ENCODE results near the gene DDI1.

DDI1 gene

DNA sequence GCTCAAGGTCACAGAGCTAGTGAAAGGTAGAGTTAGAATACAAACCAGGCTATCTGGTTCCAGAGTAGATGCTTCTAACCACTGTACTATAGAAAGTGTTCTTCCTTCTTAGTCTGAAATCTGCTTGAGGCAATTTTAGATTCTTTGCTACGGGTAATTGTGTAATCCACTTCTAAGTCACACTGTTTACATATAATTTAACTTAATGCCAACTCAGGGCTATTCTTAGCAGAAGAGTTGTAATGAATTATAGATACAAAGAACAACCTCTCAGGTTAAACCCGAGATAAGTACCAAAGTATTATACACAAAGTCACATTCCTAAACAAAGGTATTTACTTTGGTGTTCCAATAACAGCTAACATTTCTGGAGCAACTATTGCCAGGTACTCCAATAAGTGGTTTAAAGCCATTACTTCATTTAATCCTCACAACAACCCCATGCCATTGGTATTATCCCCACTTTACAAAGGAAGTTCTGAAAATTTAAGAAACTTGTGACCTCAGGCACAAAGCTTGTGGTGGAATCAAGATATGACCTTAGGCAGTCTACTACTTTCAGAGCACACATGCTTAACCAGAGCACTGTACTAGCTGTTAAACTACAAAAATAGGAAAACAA, 31.1 kb upstream of the DDI1 start:
- no peak overlapping the region for H3K27ac ChIP-seq (ENCODE audit: low read length)
- H3K9me3 ChIP-seq (ENCODE audit: insufficient read depth, low read depth, low read length): no peaks in the 10 kb centered on the region
- no peak overlapping the region for H3K9ac ChIP-seq (ENCODE audit: low read depth, low read length)
- H3K36me3 ChIP-seq (ENCODE audit: insufficient read depth, low read depth, low read length): no peaks in the 10 kb centered on the region
- H3K27me3 ChIP-seq (ENCODE audit: insufficient read depth, low read length): no peaks in the 10 kb centered on the region
- no peaks in the 10 kb centered on the region for H3K4me1 ChIP-seq (ENCODE audit: insufficient read depth, low read length)
- H3K4me3 ChIP-seq (ENCODE audit: low read length): no peak overlapping the region

- H3K9me3 ChIP-seq (ENCODE audit: insufficient read depth, low read depth, low read length): no peaks in the 10 kb centered on the region
- no peak overlapping the region for H3K4me3 ChIP-seq (ENCODE audit: low read length)
- no peak overlapping the region for H3K27ac ChIP-seq (ENCODE audit: low read length)
- H3K36me3 ChIP-seq (ENCODE audit: insufficient read depth, low read depth, low read length): no peaks in the 10 kb centered on the region
- H3K9ac ChIP-seq (ENCODE audit: low read depth, low read length): no peak overlapping the region
- no peaks in the 10 kb centered on the region for H3K27me3 ChIP-seq (ENCODE audit: insufficient read depth, low read length)
- H3K4me1 ChIP-seq (ENCODE audit: insufficient read depth, low read length): no peaks in the 10 kb centered on the region
These were observed 26.7 kb upstream of the DDI1 start for GRCh38 chr11:104009744-104010143.

DNA sequence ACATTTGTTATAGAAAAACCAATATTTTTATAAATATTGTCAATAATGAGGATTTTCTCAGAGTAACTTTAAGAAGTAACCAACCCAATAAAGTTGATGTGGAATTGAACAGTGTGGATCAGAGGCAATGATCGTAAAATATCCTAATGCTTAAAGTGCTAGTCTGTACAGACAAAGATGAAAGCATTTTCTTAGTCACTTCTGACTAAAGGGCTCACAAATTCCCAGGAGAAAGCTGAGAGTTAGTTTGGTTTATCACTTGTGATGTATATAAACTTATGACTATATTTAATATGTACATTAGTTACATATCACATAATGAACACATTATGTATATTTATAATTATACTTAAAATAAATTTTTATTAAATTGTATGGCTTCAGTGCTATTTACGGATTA, 25.4 kb upstream of the DDI1 start:
- Histone ChIP-seq H3K36me3 (ENCODE audit: insufficient read depth, low read depth, low read length) (no peaks in the 10 kb centered on the region), H3K9ac (ENCODE audit: low read depth, low read length) (no peak overlapping the region), H3K4me1 (ENCODE audit: insufficient read depth, low read length) (no peaks in the 10 kb centered on the region), H3K27ac (ENCODE audit: low read length) (no peak overlapping the region), H3K4me3 (ENCODE audit: low read length) (no peak overlapping the region), H3K9me3 (ENCODE audit: insufficient read depth, low read depth, low read length) (no peaks in the 10 kb centered on the region), H3K27me3 (ENCODE audit: insufficient read depth, low read length) (no peaks in the 10 kb centered on the region)

DNA sequence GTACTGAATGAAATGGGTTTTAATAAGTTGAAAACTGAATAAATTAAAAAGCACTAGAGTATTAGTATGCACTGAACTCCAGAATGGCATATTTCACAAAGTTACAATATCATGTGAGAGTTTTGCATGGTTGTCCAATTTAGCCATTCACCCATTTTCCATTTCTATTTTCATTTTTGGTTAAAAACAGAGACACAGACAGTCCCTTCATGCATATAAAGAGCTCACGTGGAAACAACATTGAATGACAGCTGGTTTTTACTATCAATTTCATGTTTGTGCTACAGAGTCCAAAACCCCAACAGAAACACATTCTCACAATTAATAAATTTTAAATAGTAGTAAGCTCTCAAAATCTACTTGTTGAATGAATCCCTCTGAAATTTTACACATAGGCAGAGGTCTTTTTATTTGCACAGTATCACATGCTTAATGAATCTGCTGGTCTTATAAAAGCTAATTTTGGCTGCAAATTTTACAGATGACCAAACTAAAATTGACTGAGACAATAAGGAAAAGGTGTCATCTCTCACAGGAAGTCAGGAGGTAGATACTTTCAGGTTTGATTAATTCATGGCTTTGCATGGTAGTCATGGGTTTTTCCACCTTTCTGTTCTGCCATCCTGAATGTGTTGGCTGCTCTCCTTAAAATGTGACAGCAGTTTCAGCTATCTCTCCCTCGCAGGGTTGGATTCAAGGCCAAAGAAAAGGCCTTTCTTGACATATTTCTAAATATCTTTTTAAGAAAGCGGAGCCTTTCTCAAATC, 20.6 kb upstream of the DDI1 start:
- H3K36me3 ChIP-seq (ENCODE audit: insufficient read depth, low read depth, low read length): no peaks in the 10 kb centered on the region
- no peak overlapping the region for H3K27ac ChIP-seq (ENCODE audit: low read length)
- no peaks in the 10 kb centered on the region for H3K4me1 ChIP-seq (ENCODE audit: insufficient read depth, low read length)
- no peak overlapping the region for H3K4me3 ChIP-seq (ENCODE audit: low read length)
- no peaks in the 10 kb centered on the region for H3K9me3 ChIP-seq (ENCODE audit: insufficient read depth, low read depth, low read length)
- H3K27me3 ChIP-seq (ENCODE audit: insufficient read depth, low read length): no peaks in the 10 kb centered on the region
- no peak overlapping the region for H3K9ac ChIP-seq (ENCODE audit: low read depth, low read length)

- Histone ChIP-seq H3K9me3 (ENCODE audit: insufficient read depth, low read depth, low read length) (no peaks in the 10 kb centered on the region), H3K4me1 (ENCODE audit: insufficient read depth, low read length) (no peaks in the 10 kb centered on the region), H3K4me3 (ENCODE audit: low read length) (no peak overlapping the region), H3K36me3 (ENCODE audit: insufficient read depth, low read depth, low read length) (no peaks in the 10 kb centered on the region), H3K27ac (ENCODE audit: low read length) (no peak overlapping the region), H3K9ac (ENCODE audit: low read depth, low read length) (no peak overlapping the region), H3K27me3 (ENCODE audit: insufficient read depth, low read length) (no peaks in the 10 kb centered on the region)
These were observed 11.9 kb upstream of the DDI1 start for GRCh38 chr11:104024572-104024971.

DNA sequence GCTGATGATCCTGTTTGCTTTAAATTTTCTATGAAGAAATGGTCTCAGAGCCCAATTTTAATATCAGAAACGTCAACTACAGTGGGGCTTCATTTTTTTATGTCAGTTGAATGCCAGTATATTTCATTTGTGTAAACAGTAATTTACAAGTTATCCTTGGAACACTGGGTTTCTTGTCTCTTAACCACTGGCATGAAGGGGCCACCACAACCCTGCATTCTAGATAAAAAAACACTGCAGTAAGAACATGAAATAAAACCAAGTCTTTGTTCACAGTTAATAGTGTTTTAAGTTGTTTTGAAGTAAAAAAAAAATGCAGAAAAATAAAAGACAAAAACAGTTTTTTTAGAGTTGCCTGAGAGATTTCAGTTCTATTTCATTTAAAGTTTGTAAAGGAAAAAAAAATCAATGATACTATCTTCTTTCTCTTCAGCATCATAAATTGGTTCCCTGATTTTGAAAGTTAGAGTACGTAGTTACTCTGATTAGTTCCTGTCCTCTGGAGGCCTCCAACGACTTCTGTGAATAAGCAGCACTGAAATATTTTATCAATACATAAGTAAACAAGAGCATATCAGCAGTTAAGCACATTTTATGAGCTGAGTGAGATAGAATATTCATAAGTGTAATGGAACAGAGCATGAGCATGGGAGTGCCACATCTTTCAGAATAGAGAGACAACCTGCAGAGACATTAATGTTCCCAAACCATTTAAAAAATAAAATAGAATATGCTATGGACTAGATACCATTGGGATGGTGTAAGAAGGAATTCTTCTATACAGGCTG, 7.8 kb upstream of the DDI1 start:
- H3K4me3 ChIP-seq (ENCODE audit: low read length): no peak overlapping the region
- no peaks in the 10 kb centered on the region for H3K27me3 ChIP-seq (ENCODE audit: insufficient read depth, low read length)
- H3K36me3 ChIP-seq (ENCODE audit: insufficient read depth, low read depth, low read length): no peaks in the 10 kb centered on the region
- H3K9ac ChIP-seq (ENCODE audit: low read depth, low read length): no peak overlapping the region
- H3K4me1 ChIP-seq (ENCODE audit: insufficient read depth, low read length): no peaks in the 10 kb centered on the region
- no peak overlapping the region for H3K27ac ChIP-seq (ENCODE audit: low read length)
- no peaks in the 10 kb centered on the region for H3K9me3 ChIP-seq (ENCODE audit: insufficient read depth, low read depth, low read length)

DNA sequence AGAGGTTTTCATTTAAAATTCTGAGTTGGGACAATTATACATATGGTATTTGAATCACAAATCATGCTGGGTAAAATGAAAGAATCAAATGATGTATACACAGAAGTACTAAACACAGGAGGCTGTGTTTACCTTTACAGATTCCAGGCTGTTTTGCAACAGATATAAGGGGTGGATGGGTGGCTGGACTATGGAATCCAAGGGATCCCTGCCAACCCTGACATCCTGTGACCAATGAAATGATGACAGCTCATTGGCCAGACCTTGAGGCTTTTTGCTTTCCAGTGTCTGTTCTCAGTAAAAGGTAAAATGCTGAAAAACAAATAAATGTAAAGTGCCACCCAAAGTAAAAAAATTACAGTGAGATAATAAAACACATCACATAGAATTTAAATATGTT, 3.3 kb upstream of the DDI1 start:
- Histone ChIP-seq H3K36me3 (ENCODE audit: insufficient read depth, low read depth, low read length) (no peaks in the 10 kb centered on the region), H3K4me3 (ENCODE audit: low read length) (no peak overlapping the region), H3K9ac (ENCODE audit: low read depth, low read length) (no peak overlapping the region), H3K27ac (ENCODE audit: low read length) (no peak overlapping the region), H3K4me1 (ENCODE audit: insufficient read depth, low read length) (no peaks in the 10 kb centered on the region), H3K9me3 (ENCODE audit: insufficient read depth, low read depth, low read length) (no peaks in the 10 kb centered on the region), H3K27me3 (ENCODE audit: insufficient read depth, low read length) (no peaks in the 10 kb centered on the region)

GRCh38 chr11:104033561-104033960, 2.9 kb upstream of the DDI1 start:
- Histone ChIP-seq H3K27ac (ENCODE audit: low read length) (no peak overlapping the region), H3K9me3 (ENCODE audit: insufficient read depth, low read depth, low read length) (no peaks in the 10 kb centered on the region), H3K4me3 (ENCODE audit: low read length) (no peak overlapping the region), H3K9ac (ENCODE audit: low read depth, low read length) (no peak overlapping the region), H3K27me3 (ENCODE audit: insufficient read depth, low read length) (no peaks in the 10 kb centered on the region), H3K4me1 (ENCODE audit: insufficient read depth, low read length) (no peaks in the 10 kb centered on the region), H3K36me3 (ENCODE audit: insufficient read depth, low read depth, low read length) (no peaks in the 10 kb centered on the region)

GRCh38 chr11:104036995-104037394, 555 bp downstream of the DDI1 start:
- Histone ChIP-seq H3K9ac (ENCODE audit: low read depth, low read length) (no peak overlapping the region), H3K4me3 (ENCODE audit: low read length) (no peak overlapping the region), H3K9me3 (ENCODE audit: insufficient read depth, low read depth, low read length) (no peaks in the 10 kb centered on the region), H3K27me3 (ENCODE audit: insufficient read depth, low read length) (no peaks in the 10 kb centered on the region), H3K27ac (ENCODE audit: low read length) (no peak overlapping the region), H3K36me3 (ENCODE audit: insufficient read depth, low read depth, low read length) (no peaks in the 10 kb centered on the region), H3K4me1 (ENCODE audit: insufficient read depth, low read length) (0 out of 2 replicates have a peak, but pooled peaks cover under 1% of the 10 kb centered on the region)

GRCh38 chr11:104041792-104042191, 5.4 kb downstream of the DDI1 start:
- Histone ChIP-seq H3K27ac (ENCODE audit: low read length) (no peak overlapping the region), H3K4me1 (ENCODE audit: insufficient read depth, low read length) (peaks cover 3% of the 10 kb centered on the region; the same call in 1 of the 2 replicates), H3K4me3 (ENCODE audit: low read length) (no peak overlapping the region), H3K27me3 (ENCODE audit: insufficient read depth, low read length) (no peaks in the 10 kb centered on the region), H3K9me3 (ENCODE audit: insufficient read depth, low read depth, low read length) (no peaks in the 10 kb centered on the region), H3K36me3 (ENCODE audit: insufficient read depth, low read depth, low read length) (no peaks in the 10 kb centered on the region), H3K9ac (ENCODE audit: low read depth, low read length) (no peak overlapping the region)

DNA sequence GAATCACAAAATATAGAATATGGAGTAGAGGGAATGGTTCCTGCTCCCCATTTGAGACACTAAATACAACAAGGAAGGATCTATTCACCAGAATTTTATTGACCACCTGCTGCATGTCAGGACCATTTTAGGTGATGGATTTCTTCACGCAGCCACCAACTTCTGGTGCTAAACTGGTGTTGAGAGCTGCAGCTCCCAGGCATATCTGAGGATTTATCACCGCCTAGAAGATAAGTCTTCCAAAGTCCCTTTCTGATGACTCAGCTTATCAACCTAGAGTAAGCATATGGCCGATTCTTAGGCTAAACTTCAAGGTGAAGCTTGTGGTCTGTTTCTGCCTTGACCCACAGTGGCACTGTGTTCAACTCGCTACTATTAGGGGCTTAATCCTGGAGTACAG, 6.7 kb downstream of the DDI1 start:
- Histone ChIP-seq H3K27me3 (ENCODE audit: insufficient read depth, low read length) (no peaks in the 10 kb centered on the region), H3K36me3 (ENCODE audit: insufficient read depth, low read depth, low read length) (no peaks in the 10 kb centered on the region), H3K27ac (ENCODE audit: low read length) (no peak overlapping the region), H3K9ac (ENCODE audit: low read depth, low read length) (no peak overlapping the region), H3K4me3 (ENCODE audit: low read length) (no peak overlapping the region), H3K9me3 (ENCODE audit: insufficient read depth, low read depth, low read length) (no peaks in the 10 kb centered on the region), H3K4me1 (ENCODE audit: insufficient read depth, low read length) (peaks cover 3% of the 10 kb centered on the region; the same call in 1 of the 2 replicates)
